ENCODE results near the gene RUVBL1. TPM values are rescaled to one million over a fixed set of nuclear protein-coding genes. Genes with fewer than 3 reads are reported as not detected.

Gene RUVBL1
- total and polyA plus RNA-seq, 2 of the 4 experiments (the other 2 are of a cell fraction), result 68.7 to 83.3 TPM

- peak; percentile 43 for ATAC-seq (ENCODE audit: low read depth)
- no peak overlapping the region for H3K4me2 ChIP-seq (ENCODE audit: low read depth, low read length)
- peak overlapping the region; percentile 76 for H2AK5ac ChIP-seq (ENCODE audit: low read depth, low read length)
- WGBS, 2 experiments (ENCODE audit: extremely low coverage in 2 of 2, insufficient read length in 1 of 2), result 7% methylated on average over 2 of the region's 6 CpGs; no CpG with 5 or more reads in 1 of the 2 experiments
- H3K27me3 ChIP-seq (ENCODE audit: control insufficient read depth, insufficient read depth, low read length), result no peaks in the 10 kb centered on the region
- peak overlapping the region in 1 of 2 experiments; percentile 66; a peak in 3 of 4 replicates for H4K8ac ChIP-seq (ENCODE audit: low read depth in 2 of 2, low read length in 2 of 2)
- CTCF ChIA-PET, result interaction anchor here (1.8 kb wide), 1 partner anchor 15 kb away, joined by 6 read pairs; no protein-coding TSS in a partner anchor
- no TSS peak for BruUV-seq (replicated peaks)
- H2BK15ac ChIP-seq (ENCODE audit: low read depth, low read length), result peak overlapping the region; percentile 72; the same call in 1 of the 3 replicates
- dilution Hi-C loops (cut with HindIII; ENCODE audit: low sequenced_read_pairs, unreplicated experiment) (no loop called here), intact Hi-C loops (cut with micrococcal nuclease) (no loop called here), in situ Hi-C loops (cut with MboI; ENCODE audit: low sequenced_read_pairs) (no loop called here)
- H3K56ac ChIP-seq (ENCODE audit: extremely low read depth, insufficient read depth, low read length), result no peak overlapping the region
- H3K27ac ChIP-seq (ENCODE audit: insufficient read depth, low read length), result no peak overlapping the region
- H3K18ac ChIP-seq (ENCODE audit: low read depth, low read length), result peak overlapping the region; percentile 22; the same call in 1 of the 2 replicates
- DNase-seq, result peak; percentile 98
- H2BK20ac ChIP-seq (ENCODE audit: low read depth, low read length), result peak overlapping the region; percentile 68
- H2BK5ac ChIP-seq (ENCODE audit: low read depth, low read length, poor library complexity, severe bottlenecking), result peak overlapping the region; percentile 77
- peaks cover 35% of the 10 kb centered on the region for H3K4me1 ChIP-seq (ENCODE audit: control insufficient read depth, insufficient read depth, low read length)
- H3K14ac ChIP-seq (replicated peaks; ENCODE audit: low read depth, low read length), result peak overlapping the region; percentile 45
- H2BK120ac ChIP-seq (ENCODE audit: low read depth, low read length), result peak overlapping the region; percentile 62
- TF ChIP-seq USF2 (IDR thresholded peaks at IDR 0.05; ENCODE audit: low read depth, low read length) (peak; percentile 84), MXI1 (IDR thresholded peaks at IDR 0.05; ENCODE audit: borderline replicate concordance, low read depth, low read length) (no peak), BHLHE40 (IDR thresholded peaks at IDR 0.05; ENCODE audit: low read depth, low read length) (peak; percentile 72), FOS (IDR thresholded peaks at IDR 0.05; ENCODE audit: low read depth, low read length) (peak; percentile 97), MAZ (IDR thresholded peaks at IDR 0.05; ENCODE audit: borderline replicate concordance, low read depth, low read length) (no peak), RCOR1 (IDR thresholded peaks at IDR 0.05; ENCODE audit: insufficient replicate concordance, low read length) (peak; percentile 68), CEBPB (IDR thresholded peaks at IDR 0.05; ENCODE audit: low read depth, low read length) (0 out of 2 replicates have a peak, but pooled peaks have one; percentile 9), MAFK (IDR thresholded peaks at IDR 0.05; ENCODE audit: low read depth, low read length) (no peak)
- no peaks in the 10 kb centered on the region for H3K9me3 ChIP-seq (ENCODE audit: control insufficient read depth, insufficient read depth, low read length)
- H4K20me1 ChIP-seq (ENCODE audit: insufficient read depth, low read length), result peaks cover 22% of the 10 kb centered on the region
- peak overlapping the region; percentile 66 for H3K4ac ChIP-seq (ENCODE audit: low read depth, low read length)
- no peak overlapping the region for H4K5ac ChIP-seq (ENCODE audit: low read depth, low read length)
- peaks cover 35% of the 10 kb centered on the region for H3K9me1 ChIP-seq (ENCODE audit: insufficient read depth, low read length)
- H3K4me3 ChIP-seq (ENCODE audit: insufficient read depth, low read depth, low read length), result no peak overlapping the region
- H2AK9ac ChIP-seq (replicated peaks; ENCODE audit: low read depth, low read length, poor library complexity), result no peak overlapping the region
- peaks cover 0 to 40% of the 10 kb centered on the region in 2 experiments; a peak in 2 of 4 replicates for H3K79me1 ChIP-seq (ENCODE audit: low read depth in 1 of 2, low read length in 2 of 2)
- H3K36me3 ChIP-seq (ENCODE audit: control insufficient read depth, insufficient read depth, low read length), result peaks cover 3% of the 10 kb centered on the region
- no peak overlapping the region for H2AFZ ChIP-seq (replicated peaks; ENCODE audit: low read length, poor library complexity)
- H3K9ac ChIP-seq (ENCODE audit: low read depth, low read length), result no peak overlapping the region
- POLR2A ChIA-PET (ENCODE audit: unreplicated experiment), result no interaction called here
- peak overlapping the region; percentile 15; the same call in 1 of the 2 replicates for H3K23ac ChIP-seq (ENCODE audit: low read depth, low read length)
- H4K91ac ChIP-seq (ENCODE audit: insufficient read depth, low read depth, low read length), result peak overlapping the region; percentile 33
These were observed 43.1 kb downstream of the RUVBL1 start for GRCh38 chr3:128080323-128081080.

Data from IMR-90 (cell line).